Suprapubic skin (tissue), 3 donors: ENCODE data around the gene SPAG16.

ENCODE experiments used
- EP300 ChIP-seq: sonication (generic); formaldehyde crosslinking; IDR thresholded peaks from one replicate; pipeline ENCODE4 v1.6.1; 2017; ENCODE audit warnings: antibody characterized with exemption
- TF ChIP-seq, protein P1 (sequence below), 2 donors: fragments of 200-600 bp in 1 of 2; fragments of 450-650 bp in 1 of 2; sonication (generic) in 1 of 2; IDR thresholded peaks; one replicate each; pipeline ENCODE4 v1.5.1; 2016 to 2019; ENCODE audit warnings: antibody characterized with exemption in 2 of 2, mild to moderate bottlenecking in 1 of 2, moderate library complexity in 1 of 2

DNA sequence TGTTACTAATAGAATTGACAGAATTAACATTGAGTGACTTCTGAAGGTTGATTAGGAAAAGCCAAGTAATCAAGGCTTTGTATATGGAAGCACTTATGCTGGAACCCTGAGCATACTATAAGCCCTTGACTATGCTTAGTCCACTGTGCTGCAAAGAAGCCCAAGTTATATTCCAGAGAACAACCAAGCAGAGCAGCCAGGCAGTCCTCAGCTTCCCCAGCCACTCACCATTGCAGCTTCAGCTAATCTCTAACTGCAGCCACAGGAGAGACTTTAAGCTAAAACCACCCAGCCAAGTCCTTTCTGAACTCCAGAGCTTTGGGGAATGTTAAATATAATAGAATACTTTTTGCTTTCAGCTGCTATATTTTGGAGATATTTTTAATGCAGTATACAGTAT is 962.2 kb downstream of the SPAG16 start:
- no peak for TF ChIP-seq EP300
- TF ChIP-seq, protein P1, sequence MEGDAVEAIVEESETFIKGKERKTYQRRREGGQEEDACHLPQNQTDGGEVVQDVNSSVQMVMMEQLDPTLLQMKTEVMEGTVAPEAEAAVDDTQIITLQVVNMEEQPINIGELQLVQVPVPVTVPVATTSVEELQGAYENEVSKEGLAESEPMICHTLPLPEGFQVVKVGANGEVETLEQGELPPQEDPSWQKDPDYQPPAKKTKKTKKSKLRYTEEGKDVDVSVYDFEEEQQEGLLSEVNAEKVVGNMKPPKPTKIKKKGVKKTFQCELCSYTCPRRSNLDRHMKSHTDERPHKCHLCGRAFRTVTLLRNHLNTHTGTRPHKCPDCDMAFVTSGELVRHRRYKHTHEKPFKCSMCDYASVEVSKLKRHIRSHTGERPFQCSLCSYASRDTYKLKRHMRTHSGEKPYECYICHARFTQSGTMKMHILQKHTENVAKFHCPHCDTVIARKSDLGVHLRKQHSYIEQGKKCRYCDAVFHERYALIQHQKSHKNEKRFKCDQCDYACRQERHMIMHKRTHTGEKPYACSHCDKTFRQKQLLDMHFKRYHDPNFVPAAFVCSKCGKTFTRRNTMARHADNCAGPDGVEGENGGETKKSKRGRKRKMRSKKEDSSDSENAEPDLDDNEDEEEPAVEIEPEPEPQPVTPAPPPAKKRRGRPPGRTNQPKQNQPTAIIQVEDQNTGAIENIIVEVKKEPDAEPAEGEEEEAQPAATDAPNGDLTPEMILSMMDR (IDR thresholded peaks at IDR 0.05) = no peak
